NCI-H1694 (cell line): Measurements from ENCODE around the gene RHOU.

ENCODE experiments used
- DNase-seq: peaks from one replicate; lab custom pipeline; 2025; lab: John Stamatoyannopoulos, UW

Gene RHOU

GRCh38 chr1:228785366-228786330 lies 50.4 kb downstream of the RHOU start:
- DNase-seq: no peak

GRCh38 chr1:228786361-228787129 lies 51.3 kb downstream of the RHOU start:
- no peak for DNase-seq

GRCh38 chr1:228791791-228792190 lies 56.5 kb downstream of the RHOU start:
- no peak for DNase-seq

- no peak for DNase-seq
These were observed 57.3 kb downstream of the RHOU start for GRCh38 chr1:228792601-228793000.

GRCh38 chr1:228793032-228793431 lies 57.8 kb downstream of the RHOU start:
- no peak for DNase-seq

- no peak for DNase-seq
These were observed 58.9 kb downstream of the RHOU start for GRCh38 chr1:228794173-228794572.

- no peak for DNase-seq
These were observed 59.5 kb downstream of the RHOU start for GRCh38 chr1:228794810-228795209.

- DNase-seq: no peak
These were observed 60.3 kb downstream of the RHOU start for GRCh38 chr1:228795596-228795995.
